H1 (cell line): ENCODE data around the gene GRIA1.

Experiments
- ATF3 ChIP-seq: IDR thresholded peaks from 2 replicates; pipeline ENCODE4 v1.6.1; 2011; ENCODE audit warnings: low read depth, mild to moderate bottlenecking, low read length; ENCODE audit not compliant: insufficient read depth
- BRCA1 ChIP-seq: IDR thresholded peaks from 2 replicates; pipeline ENCODE4 v1.6.1; 2012; ENCODE audit warnings: low read depth, low read length, improper control_type of control experiment
- CHD1 ChIP-seq: IDR thresholded peaks from 2 replicates; pipeline ENCODE4 v1.6.1; 2012; ENCODE audit warnings: low read depth, low read length, improper control_type of control experiment
- CTCF ChIP-seq, 3 experiments: IDR thresholded peaks; 1 replicate in 2 of 3; 2 replicates in 1 of 3; pipeline versions ENCODE4 v1.5.1 to v1.6.1; 2011; ENCODE audit warnings: low read length in 3 of 3, mild to moderate bottlenecking in 3 of 3, inconsistent platforms in 2 of 3, low read depth in 1 of 3, moderate library complexity in 1 of 3; ENCODE audit not compliant: insufficient read depth in 1 of 3; ENCODE audit errors: control extremely low read depth in 1 of 3
- EGR1 ChIP-seq: IDR thresholded peaks from 2 replicates; pipeline ENCODE4 v1.6.1; 2011; ENCODE audit warnings: low read depth, low read length, borderline replicate concordance
- EZH2 ChIP-seq: fragments of 200-600 bp; sonication (generic); IDR thresholded peaks from 2 replicates; pipeline ENCODE4 v1.7.1; 2012; ENCODE audit warnings: low read depth, mild to moderate bottlenecking, moderate library complexity, low read length, inconsistent platforms; ENCODE audit not compliant: severe bottlenecking
- GABPA ChIP-seq: IDR thresholded peaks from 2 replicates; pipeline ENCODE4 v1.6.1; 2011; ENCODE audit warnings: mild to moderate bottlenecking, low read length, moderate library complexity, borderline replicate concordance; ENCODE audit not compliant: insufficient read depth
- MAX ChIP-seq: IDR thresholded peaks from 2 replicates; pipeline ENCODE4 v1.6.1; 2012; ENCODE audit warnings: inconsistent platforms
- NANOG ChIP-seq: IDR thresholded peaks from 2 replicates; pipeline ENCODE4 v1.6.1; 2011; ENCODE audit warnings: low read length, low read depth, mild to moderate bottlenecking, inconsistent platforms; ENCODE audit not compliant: insufficient read depth, poor library complexity, severe bottlenecking
- POLR2AphosphoS5 ChIP-seq: IDR thresholded peaks from 2 replicates; pipeline ENCODE4 v1.6.1; 2011; ENCODE audit warnings: low read depth, low read length
- RFX5 ChIP-seq: IDR thresholded peaks from 2 replicates; pipeline ENCODE4 v1.6.1; 2011; ENCODE audit warnings: low read depth, low read length, improper control_type of control experiment, borderline replicate concordance
- USF2 ChIP-seq: IDR thresholded peaks from 2 replicates; pipeline ENCODE4 v1.6.1; 2011; ENCODE audit warnings: low read length, improper control_type of control experiment

GRCh38 chr5:153751251-153751650 is 260.8 kb downstream of the GRIA1 start:
- no peak for TF ChIP-seq POLR2AphosphoS5
- no peak for TF ChIP-seq EGR1
- no peak for TF ChIP-seq CTCF (IDR thresholded peaks at IDR 0.05; ENCODE audit: control extremely low read depth in 1 of 3, insufficient read depth in 1 of 3, low read depth in 1 of 3, low read length in 3 of 3)
- TF ChIP-seq BRCA1 = no peak
- TF ChIP-seq NANOG = no peak
- no peak for TF ChIP-seq EZH2
- no peak for TF ChIP-seq CHD1
- TF ChIP-seq RFX5 = no peak
- TF ChIP-seq MAX = no peak
- TF ChIP-seq ATF3 = no peak
- no peak for TF ChIP-seq GABPA
- TF ChIP-seq USF2 = no peak
